HEK293 (cell line): ENCODE results near the gene ALOX15.

Experiments
- CTCF ChIP-seq: fragments of 450-650 bp; formaldehyde crosslinking; IDR thresholded peaks from 2 replicates; pipeline ENCODE4 v1.5.1; 2016; ENCODE audit warnings: missing biosample characterization, missing genetic modification characterization
- GLIS1 ChIP-seq: fragments of 450-650 bp; formaldehyde crosslinking; IDR thresholded peaks from 2 replicates; pipeline ENCODE4 v1.5.1; 2016; ENCODE audit warnings: missing biosample characterization, missing genetic modification characterization
- HIC1 ChIP-seq: fragments of 450-650 bp; formaldehyde crosslinking; IDR thresholded peaks from 2 replicates; pipeline ENCODE4 v1.5.1; 2016; ENCODE audit warnings: missing biosample characterization, missing genetic modification characterization
- PRDM10 ChIP-seq: fragments of 450-650 bp; formaldehyde crosslinking; IDR thresholded peaks from 2 replicates; pipeline ENCODE4 v1.5.1; 2016; ENCODE audit warnings: missing biosample characterization, missing genetic modification characterization
- TSHZ1 ChIP-seq: fragments of 450-650 bp; formaldehyde crosslinking; IDR thresholded peaks from 2 replicates; pipeline ENCODE4 v1.5.1; 2016; ENCODE audit warnings: missing biosample characterization, missing genetic modification characterization, borderline replicate concordance
- ZNF138 ChIP-seq: fragments of 450-650 bp; formaldehyde crosslinking; IDR thresholded peaks from 2 replicates; pipeline ENCODE4 v1.5.1; 2016; ENCODE audit warnings: missing biosample characterization, missing genetic modification characterization, borderline replicate concordance
- ZNF174 ChIP-seq: fragments of 450-650 bp; formaldehyde crosslinking; IDR thresholded peaks from 2 replicates; pipeline ENCODE4 v1.5.0; 2017; ENCODE audit warnings: missing biosample characterization, mild to moderate bottlenecking, missing genetic modification characterization
- ZNF223 ChIP-seq: fragments of 450-650 bp; formaldehyde crosslinking; IDR thresholded peaks from 2 replicates; pipeline ENCODE4 v1.5.1; 2016; ENCODE audit warnings: missing biosample characterization, missing genetic modification characterization
- ZNF274 ChIP-seq, 2 experiments: fragments of 200-500 bp in 1 of 2; fragments of 450-650 bp in 1 of 2; sonication (Bioruptor generic) in 1 of 2; formaldehyde crosslinking in 1 of 2; IDR thresholded peaks; 2 replicates each; pipeline versions ENCODE4 v1.5.1 to v1.6.1; 2014 to 2016; ENCODE audit warnings: borderline replicate concordance in 1 of 2, inconsistent platforms in 1 of 2, low read length in 1 of 2, missing biosample characterization in 1 of 2, missing genetic modification characterization in 1 of 2
- ZNF747 ChIP-seq: fragments of 450-650 bp; formaldehyde crosslinking; IDR thresholded peaks from 2 replicates; pipeline ENCODE4 v1.5.1; 2016; ENCODE audit warnings: missing biosample characterization, missing genetic modification characterization
- ZSCAN5A ChIP-seq: fragments of 450-650 bp; formaldehyde crosslinking; IDR thresholded peaks from 2 replicates; pipeline ENCODE4 v1.5.1; 2016; ENCODE audit warnings: missing biosample characterization, missing genetic modification characterization

- no peak for TF ChIP-seq CTCF
- TF ChIP-seq ZSCAN5A, result no peak
- no peak for TF ChIP-seq ZNF274 (IDR thresholded peaks at IDR 0.05; ENCODE audit: low read length)
- TF ChIP-seq ZNF274 (tag by site-specific recombination; IDR thresholded peaks at IDR 0.05; ENCODE audit: borderline replicate concordance), result no peak
- no peak for TF ChIP-seq ZNF138 (tag by site-specific recombination)
- TF ChIP-seq ZNF174 (tag by site-specific recombination), result no peak
- TF ChIP-seq GLIS1 (tag by site-specific recombination), result no peak
- TF ChIP-seq HIC1 (tag by site-specific recombination), result no peak
- TF ChIP-seq PRDM10 (tag by site-specific recombination), result no peak
- no peak for TF ChIP-seq ZNF223 (tag by site-specific recombination)
- TF ChIP-seq TSHZ1 (tag by site-specific recombination), result no peak
- TF ChIP-seq ZNF747 (tag by site-specific recombination), result no peak
Measured at GRCh38 chr17:4625181-4625617, 16.3 kb downstream of the ALOX15 start.
